GM12865 (cell line): ENCODE results near the gene SUGP2.

Source experiments
- DNase-seq: peaks from one replicate; pipeline ENCODE4 v3.0.0; 2010; ENCODE audit warnings: low read depth
- H3K4me3 ChIP-seq: 2 replicates; pipeline ENCODE4 v1.5.1; 2011; ENCODE audit warnings: mild to moderate bottlenecking, low read depth, low read length, control low read depth
- CTCF ChIP-seq: IDR thresholded peaks from 2 replicates; pipeline ENCODE4 v1.5.1; 2011; ENCODE audit warnings: low read length, control low read depth, low read depth, inconsistent platforms; ENCODE audit not compliant: insufficient read depth; ENCODE audit errors: missing control alignments

Gene SUGP2

GRCh38 chr19:19053508-19054314, 20.4 kb upstream of the SUGP2 start:
- TF ChIP-seq CTCF = peak; percentile 81
- no peak overlapping the region for H3K4me3 ChIP-seq
- peak; percentile 73 for DNase-seq

GRCh38 chr19:19052921-19053320, 19.6 kb upstream of the SUGP2 start:
- no peak for DNase-seq
- no peak for TF ChIP-seq CTCF

DNA sequence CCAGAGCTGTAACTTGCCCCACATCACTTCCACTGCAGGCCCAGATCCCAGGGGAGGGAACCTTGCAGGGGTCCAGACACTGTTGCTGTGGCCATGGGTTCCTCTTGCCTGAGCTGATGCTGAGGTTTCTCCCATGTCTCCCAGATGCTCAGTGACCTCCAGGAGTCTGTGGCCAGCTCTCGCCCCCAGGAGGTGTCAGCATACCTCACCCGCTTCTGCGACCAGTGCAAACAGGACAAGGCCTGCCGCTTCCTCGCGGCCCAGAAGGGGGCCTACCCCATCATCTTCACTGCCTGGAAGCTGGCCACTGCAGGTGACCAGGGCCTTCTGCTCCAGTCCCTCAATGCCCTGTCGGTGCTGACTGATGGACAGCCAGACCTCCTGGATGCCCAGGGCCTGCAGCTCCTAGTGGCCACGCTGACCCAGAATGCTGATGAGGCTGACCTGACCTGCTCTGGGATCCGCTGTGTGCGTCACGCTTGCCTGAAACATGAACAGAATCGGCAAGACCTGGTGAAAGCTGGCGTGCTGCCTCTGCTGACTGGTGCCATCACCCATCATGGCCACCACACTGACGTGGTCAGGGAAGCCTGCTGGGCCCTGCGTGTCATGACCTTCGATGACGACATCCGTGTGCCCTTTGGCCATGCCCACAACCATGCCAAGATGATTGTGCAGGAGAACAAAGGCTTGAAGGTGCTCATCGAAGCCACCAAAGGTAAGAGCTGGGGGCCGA, 18.3 kb upstream of the SUGP2 start:
- no peak for TF ChIP-seq CTCF
- DNase-seq = no peak
- no peak overlapping the region for H3K4me3 ChIP-seq

More at GRCh38 chr19:19052921-19053320, 19.6 kb upstream of the SUGP2 start:
- H3K4me3 ChIP-seq = no peak overlapping the region

- no peak overlapping the region for H3K4me3 ChIP-seq
- TF ChIP-seq CTCF = no peak
- DNase-seq = no peak
These were observed 17.4 kb upstream of the SUGP2 start for GRCh38 chr19:19050731-19051130.

DNA sequence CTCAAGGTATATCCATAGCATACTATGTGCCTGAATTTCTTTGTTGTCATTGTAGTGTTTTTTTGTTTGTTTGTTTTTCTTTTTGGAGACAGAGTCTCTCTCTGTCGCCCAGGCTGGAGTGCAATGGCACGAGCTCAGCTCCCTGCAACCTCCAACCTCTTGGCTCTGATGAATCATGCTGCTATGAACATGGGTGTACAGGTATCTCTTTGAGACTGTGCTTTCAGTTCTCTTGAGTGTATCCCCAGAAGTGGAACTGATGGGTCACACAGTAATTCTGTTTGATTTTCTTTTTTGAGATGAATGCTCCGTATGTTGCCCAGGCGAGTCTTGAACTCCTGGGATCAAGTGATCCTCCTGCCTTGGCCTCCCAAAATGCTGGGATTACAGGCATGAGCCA, 16.8 kb upstream of the SUGP2 start:
- H3K4me3 ChIP-seq = no peak overlapping the region
- no peak for TF ChIP-seq CTCF
- no peak for DNase-seq

DNA sequence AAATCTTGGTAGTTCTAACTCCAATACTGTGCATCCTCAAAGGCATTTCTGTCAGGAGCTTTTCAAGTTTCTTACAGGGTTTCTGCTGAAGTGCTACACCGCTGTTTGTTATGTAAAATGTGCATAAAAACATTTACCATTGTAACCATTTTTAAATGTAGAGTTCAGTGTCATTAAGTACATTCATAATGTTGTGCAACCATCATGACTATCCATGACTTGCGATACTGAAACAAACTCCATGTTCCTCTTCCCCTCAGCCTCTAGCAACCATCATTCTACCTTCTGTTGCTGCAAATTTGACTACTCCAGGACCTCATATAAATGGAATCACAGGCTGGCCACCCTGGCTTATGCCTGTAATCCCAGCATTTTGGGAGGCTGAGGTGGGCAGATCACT, 16.1 kb upstream of the SUGP2 start:
- no peak overlapping the region for H3K4me3 ChIP-seq

More for the DNA sequence above, 16.1 kb upstream of the SUGP2 start:
- TF ChIP-seq CTCF = no peak
- DNase-seq = no peak
